ENCODE results near the gene PAQR9. TPM values are rescaled to one million over a fixed set of nuclear protein-coding genes. Genes with fewer than 3 reads are reported as not detected.

The PAQR9 gene
- total and polyA plus RNA-seq, 2 of the 13 experiments (the other 11 are each of a cell fraction or from before 2014, with no cell fraction given), result 3.7 to 10.3 TPM

DNA sequence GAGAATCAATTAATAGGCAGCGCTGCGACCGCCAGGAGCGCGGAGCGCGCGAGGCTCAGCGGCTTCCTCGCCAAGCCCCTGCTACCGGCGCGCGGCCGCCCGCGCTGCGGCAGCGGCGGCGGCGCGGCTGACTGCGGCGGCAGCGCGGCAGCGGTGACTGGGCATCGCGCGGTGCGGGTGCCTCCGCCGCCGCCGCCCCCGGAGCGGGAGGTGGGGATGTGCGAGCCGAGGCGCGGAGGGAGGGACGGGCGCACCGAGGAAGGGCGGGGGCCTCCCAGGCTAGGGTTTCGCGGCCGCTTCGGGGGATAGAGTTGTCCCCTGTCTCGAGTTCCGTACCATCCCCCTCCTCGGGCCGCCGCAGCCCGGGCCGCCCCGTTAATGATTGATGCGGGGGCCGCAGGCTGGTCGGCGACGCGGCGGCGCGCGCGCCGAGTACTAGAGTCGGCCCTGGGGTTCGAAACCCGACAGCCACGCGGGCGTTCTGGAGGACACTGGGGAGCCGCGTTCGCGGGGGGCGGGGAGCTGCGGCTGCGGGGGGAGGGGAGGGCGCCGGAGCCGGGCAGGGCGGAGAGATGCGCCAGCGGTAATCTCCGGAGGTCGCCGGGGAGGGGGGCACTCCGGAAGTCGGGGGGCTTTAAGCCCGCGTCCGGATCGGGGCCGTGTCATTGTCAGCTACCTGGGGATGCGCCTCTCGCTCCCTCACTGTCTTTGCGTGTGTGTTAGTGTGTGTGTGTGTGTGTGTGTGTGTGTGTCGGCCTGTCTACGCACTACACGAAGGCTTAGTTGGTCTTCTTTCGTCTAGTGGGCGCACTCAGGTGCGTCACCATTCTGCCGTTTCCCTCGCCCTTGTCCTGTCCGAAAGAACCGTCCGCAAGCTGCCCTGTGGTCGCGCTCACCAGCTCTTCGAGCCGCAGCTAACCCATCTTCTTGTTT lies at the start of gene PAQR9 (continued):
- peak; percentile 54; the same call in 1 of the 2 replicates for TF ChIP-seq ZNF790 (CRISPR knock-in tag; IDR thresholded peaks at IDR 0.05; ENCODE audit: borderline replicate concordance)
- no peak for TF ChIP-seq ZMYM2 (CRISPR knock-in tag; IDR thresholded peaks at IDR 0.05)
- TF ChIP-seq, protein P1, sequence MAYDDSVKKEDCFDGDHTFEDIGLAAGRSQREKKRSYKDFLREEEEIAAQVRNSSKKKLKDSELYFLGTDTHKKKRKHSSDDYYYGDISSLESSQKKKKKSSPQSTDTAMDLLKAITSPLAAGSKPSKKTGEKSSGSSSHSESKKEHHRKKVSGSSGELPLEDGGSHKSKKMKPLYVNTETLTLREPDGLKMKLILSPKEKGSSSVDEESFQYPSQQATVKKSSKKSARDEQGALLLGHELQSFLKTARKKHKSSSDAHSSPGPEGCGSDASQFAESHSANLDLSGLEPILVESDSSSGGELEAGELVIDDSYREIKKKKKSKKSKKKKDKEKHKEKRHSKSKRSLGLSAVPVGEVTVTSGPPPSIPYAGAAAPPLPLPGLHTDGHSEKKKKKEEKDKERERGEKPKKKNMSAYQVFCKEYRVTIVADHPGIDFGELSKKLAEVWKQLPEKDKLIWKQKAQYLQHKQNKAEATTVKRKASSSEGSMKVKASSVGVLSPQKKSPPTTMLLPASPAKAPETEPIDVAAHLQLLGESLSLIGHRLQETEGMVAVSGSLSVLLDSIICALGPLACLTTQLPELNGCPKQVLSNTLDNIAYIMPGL (CRISPR knock-in tag; IDR thresholded peaks at IDR 0.05; ENCODE audit: borderline replicate concordance in 1 of 2, low read depth in 1 of 2), result peak; percentile 46 to 48; a peak in 2 of 4 replicates
- TF ChIP-seq SRY (CRISPR knock-in tag; IDR thresholded peaks at IDR 0.05), result no peak
- TF ChIP-seq, protein P2, sequence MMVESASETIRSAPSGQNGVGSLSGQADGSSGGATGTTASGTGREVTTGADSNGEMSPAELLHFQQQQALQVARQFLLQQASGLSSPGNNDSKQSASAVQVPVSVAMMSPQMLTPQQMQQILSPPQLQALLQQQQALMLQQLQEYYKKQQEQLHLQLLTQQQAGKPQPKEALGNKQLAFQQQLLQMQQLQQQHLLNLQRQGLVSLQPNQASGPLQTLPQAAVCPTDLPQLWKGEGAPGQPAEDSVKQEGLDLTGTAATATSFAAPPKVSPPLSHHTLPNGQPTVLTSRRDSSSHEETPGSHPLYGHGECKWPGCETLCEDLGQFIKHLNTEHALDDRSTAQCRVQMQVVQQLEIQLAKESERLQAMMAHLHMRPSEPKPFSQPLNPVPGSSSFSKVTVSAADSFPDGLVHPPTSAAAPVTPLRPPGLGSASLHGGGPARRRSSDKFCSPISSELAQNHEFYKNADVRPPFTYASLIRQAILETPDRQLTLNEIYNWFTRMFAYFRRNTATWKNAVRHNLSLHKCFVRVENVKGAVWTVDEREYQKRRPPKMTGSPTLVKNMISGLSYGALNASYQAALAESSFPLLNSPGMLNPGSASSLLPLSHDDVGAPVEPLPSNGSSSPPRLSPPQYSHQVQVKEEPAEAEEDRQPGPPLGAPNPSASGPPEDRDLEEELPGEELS (CRISPR knock-in tag; IDR thresholded peaks at IDR 0.05), result peak; percentile 26; the same call in 1 of the 2 replicates
- TF ChIP-seq ZNF263 (CRISPR knock-in tag; IDR thresholded peaks at IDR 0.05), result no peak; the same call in 1 of the 2 replicates
- TF ChIP-seq, protein P3, sequence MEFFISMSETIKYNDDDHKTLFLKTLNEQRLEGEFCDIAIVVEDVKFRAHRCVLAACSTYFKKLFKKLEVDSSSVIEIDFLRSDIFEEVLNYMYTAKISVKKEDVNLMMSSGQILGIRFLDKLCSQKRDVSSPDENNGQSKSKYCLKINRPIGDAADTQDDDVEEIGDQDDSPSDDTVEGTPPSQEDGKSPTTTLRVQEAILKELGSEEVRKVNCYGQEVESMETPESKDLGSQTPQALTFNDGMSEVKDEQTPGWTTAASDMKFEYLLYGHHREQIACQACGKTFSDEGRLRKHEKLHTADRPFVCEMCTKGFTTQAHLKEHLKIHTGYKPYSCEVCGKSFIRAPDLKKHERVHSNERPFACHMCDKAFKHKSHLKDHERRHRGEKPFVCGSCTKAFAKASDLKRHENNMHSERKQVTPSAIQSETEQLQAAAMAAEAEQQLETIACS (CRISPR knock-in tag; IDR thresholded peaks at IDR 0.05), result peak; percentile 85
- TF ChIP-seq ISL2 (CRISPR knock-in tag; IDR thresholded peaks at IDR 0.05), result peak; percentile 75
- no peak for TF ChIP-seq NFYB (CRISPR knock-in tag; IDR thresholded peaks at IDR 0.05)
- TF ChIP-seq, protein P4, sequence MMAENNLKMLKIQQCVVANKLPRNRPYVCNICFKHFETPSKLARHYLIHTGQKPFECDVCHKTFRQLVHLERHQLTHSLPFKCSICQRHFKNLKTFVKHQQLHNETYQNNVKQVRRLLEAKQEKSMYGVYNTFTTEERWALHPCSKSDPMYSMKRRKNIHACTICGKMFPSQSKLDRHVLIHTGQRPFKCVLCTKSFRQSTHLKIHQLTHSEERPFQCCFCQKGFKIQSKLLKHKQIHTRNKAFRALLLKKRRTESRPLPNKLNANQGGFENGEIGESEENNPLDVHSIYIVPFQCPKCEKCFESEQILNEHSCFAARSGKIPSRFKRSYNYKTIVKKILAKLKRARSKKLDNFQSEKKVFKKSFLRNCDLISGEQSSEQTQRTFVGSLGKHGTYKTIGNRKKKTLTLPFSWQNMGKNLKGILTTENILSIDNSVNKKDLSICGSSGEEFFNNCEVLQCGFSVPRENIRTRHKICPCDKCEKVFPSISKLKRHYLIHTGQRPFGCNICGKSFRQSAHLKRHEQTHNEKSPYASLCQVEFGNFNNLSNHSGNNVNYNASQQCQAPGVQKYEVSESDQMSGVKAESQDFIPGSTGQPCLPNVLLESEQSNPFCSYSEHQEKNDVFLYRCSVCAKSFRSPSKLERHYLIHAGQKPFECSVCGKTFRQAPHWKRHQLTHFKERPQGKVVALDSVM (CRISPR knock-in tag; IDR thresholded peaks at IDR 0.05), result 0 out of 2 replicates have a peak, but pooled peaks have one; percentile 21
